Testis (tissue), 3 donors: Measurements from ENCODE around the gene ADSS1. TPM values are rescaled to one million over a fixed set of nuclear protein-coding genes. Genes with fewer than 3 reads are reported as not detected.

ENCODE experiments used
- DNase-seq: peaks from one replicate; pipeline ENCODE4 v3.0.0-alpha.2; 2019
- H3K27ac ChIP-seq, 2 donors: fragments of 200-600 bp; sonication (generic); one replicate each; pipeline ENCODE4 v1.5.1; 2019
- H3K27me3 ChIP-seq: fragments of 200-600 bp; sonication (generic); one replicate; pipeline ENCODE4 v1.5.1; 2019
- H3K36me3 ChIP-seq: fragments of 200-600 bp; sonication (generic); one replicate; pipeline ENCODE4 v1.5.1; 2017; ENCODE audit warnings: low read depth; ENCODE audit errors: missing control alignments
- H3K4me1 ChIP-seq: fragments of 200-600 bp; sonication (generic); one replicate; pipeline ENCODE4 v1.5.1; 2019
- H3K4me3 ChIP-seq, 2 donors: fragments of 200-600 bp; sonication (generic); one replicate each; pipeline ENCODE4 v1.5.1; 2017 to 2019
- H3K9me3 ChIP-seq: fragments of 200-600 bp; sonication (generic); one replicate; pipeline ENCODE4 v1.5.1; 2017
- CTCF ChIP-seq, 3 experiments: fragments of 450-650 bp in 2 of 3; fragments of 200-600 bp in 1 of 3; sonication (generic) in 1 of 3; IDR thresholded peaks; one replicate each; pipeline ENCODE4 v1.5.1; 2016 to 2019; ENCODE audit warnings: antibody characterized with exemption in 3 of 3, mild to moderate bottlenecking in 2 of 3, moderate library complexity in 1 of 3
- POLR2A ChIP-seq: fragments of 450-650 bp; IDR thresholded peaks from one replicate; pipeline ENCODE4 v1.6.1; 2017; ENCODE audit warnings: antibody characterized with exemption, mild to moderate bottlenecking, moderate library complexity
- WGBS, 2 donors: methylation state at CpG; one replicate each; pipeline ENCODE4 v1.1.5; 2018; 5-methylcytosine and 5-hydroxymethylcytosine counted together
- intact Hi-C: fragments of 100-400 bp; cut with DNase I; formaldehyde crosslinking; loops from one replicate; pipeline ENCODE4 v1.15.1; 2023; ENCODE audit warnings: low total_unique reads
- polyA plus RNA-seq: library from polyadenylated mRNA; stranded (reverse); fragments of 350-450 nt; fragmentation: Illumina TruSeq; extraction: RNeasy Lipid Tissue Mini Kit (QIAGEN cat#74804); gene quantifications from one replicate; pipeline ENCODE4 v1.2.3, GENCODE V29; 2014; ENCODE audit warnings: low read depth, low replicate concordance; ENCODE audit not compliant: insufficient read depth
- total RNA-seq, 2 donors: library from RNA; depleted of rRNA; stranded (reverse); fragments of >200 nt; gene quantifications; one replicate each; pipeline ENCODE4 v1.2.3, GENCODE V29; 2016

Gene ADSS1
- total and polyA plus RNA-seq, 3 donors from 2014 or later = 48.7 to 79.6 (median 79.4) TPM

- Histone ChIP-seq H3K27ac (no peak overlapping the region), H3K27me3 (no peaks in the 10 kb centered on the region), H3K4me3 (no peak overlapping the region), H3K4me1 (peaks cover 18% of the 10 kb centered on the region), H3K9me3 (no peaks in the 10 kb centered on the region), H3K36me3 (no peaks in the 10 kb centered on the region)
- no peak for DNase-seq
- intact Hi-C loops = no loop called here
- whole genome bisulfite sequencing, 2 donors = 90 to 93% methylated on average over 13 to 29 of the region's 29 CpGs
- TF ChIP-seq POLR2A (no peak), CTCF (IDR thresholded peaks at IDR 0.05) (no peak)
These were observed 15.8 kb downstream of the ADSS1 start for GRCh38 chr14:104739546-104740516.

GRCh38 chr14:104741108-104741802 is 17.2 kb downstream of the ADSS1 start:
- H3K27me3 ChIP-seq = no peaks in the 10 kb centered on the region
- no peak for DNase-seq
- no peak overlapping the region for H3K27ac ChIP-seq
- intact Hi-C loops = no loop called here
- H3K4me1 ChIP-seq = peaks cover 4% of the 10 kb centered on the region
- H3K36me3 ChIP-seq = no peaks in the 10 kb centered on the region
- 74 to 79% methylated on average over 26 to 29 of the region's 29 CpGs for WGBS, 2 donors
- TF ChIP-seq CTCF (IDR thresholded peaks at IDR 0.05) = no peak
- no peak for TF ChIP-seq POLR2A
- H3K4me3 ChIP-seq = no peak overlapping the region
- H3K9me3 ChIP-seq = no peaks in the 10 kb centered on the region

- TF ChIP-seq POLR2A (no peak), CTCF (IDR thresholded peaks at IDR 0.05) (no peak)
- DNase-seq = no peak
- Histone ChIP-seq H3K27me3 (no peaks in the 10 kb centered on the region), H3K9me3 (no peaks in the 10 kb centered on the region), H3K4me3 (no peak overlapping the region), H3K36me3 (no peaks in the 10 kb centered on the region), H3K4me1 (no peaks in the 10 kb centered on the region), H3K27ac (no peak overlapping the region)
- 92 to 93% methylated on average over 6 to 23 of the region's 23 CpGs for WGBS, 2 donors
- intact Hi-C loops = no loop called here
These were observed 17.8 kb downstream of the ADSS1 start for GRCh38 chr14:104741803-104742251.

GRCh38 chr14:104742586-104743455 is 18.8 kb downstream of the ADSS1 start:
- intact Hi-C loops = no loop called here
- Histone ChIP-seq H3K9me3 (no peaks in the 10 kb centered on the region), H3K27ac (no peak overlapping the region), H3K36me3 (no peaks in the 10 kb centered on the region), H3K27me3 (no peaks in the 10 kb centered on the region), H3K4me1 (no peaks in the 10 kb centered on the region), H3K4me3 (no peak overlapping the region)
- WGBS, 2 donors = 94% methylated on average over 15 to 32 of the region's 32 CpGs
- DNase-seq = no peak
- TF ChIP-seq CTCF (IDR thresholded peaks at IDR 0.05) = no peak
- TF ChIP-seq POLR2A = no peak
